Activated CD8-positive, alpha-beta T cell treated with anti-CD3 and anti-CD28 coated beads for 36 hours (primary cell): ENCODE results near the gene SPIB. TPM values are rescaled to one million over a fixed set of nuclear protein-coding genes. Genes with fewer than 3 reads are reported as not detected.

Source experiments
- ATAC-seq: fragments of 200-7000 bp; cut with Tn5 transposase; one replicate; pipeline ENCODE4 v1.10.0; 2021; ENCODE audit warnings: mild to moderate bottlenecking, moderate library complexity
- CTCF ChIA-PET: fragments of 350-600 bp; sonication (Branson Sonifier 250); formaldehyde crosslinking; loops from one replicate; lab custom pipeline; 2021; ENCODE audit warnings: antibody characterized with exemption; lab: Charles Lee
- POLR2A ChIA-PET: fragments of 350-600 bp; sonication (Branson Sonifier 250); formaldehyde crosslinking; loops from one replicate; lab custom pipeline; 2021; ENCODE audit warnings: antibody characterized with exemption; lab: Charles Lee
- DNase-seq: peaks from one replicate; pipeline ENCODE4 v3.0.0-alpha.2; 2020
- H3K27ac Mint-ChIP-seq: one replicate; pipeline ENCODE4 v1.8.0; 2021; ENCODE audit warnings: mild to moderate bottlenecking, mixed read lengths
- H3K27me3 Mint-ChIP-seq: one replicate; pipeline ENCODE4 v1.8.0; 2021; ENCODE audit warnings: mixed read lengths
- H3K36me3 Mint-ChIP-seq: one replicate; pipeline ENCODE4 v1.8.0; 2021; ENCODE audit warnings: low read depth, mixed read lengths
- H3K4me1 Mint-ChIP-seq: one replicate; pipeline ENCODE4 v1.8.0; 2021; ENCODE audit warnings: low read depth, mixed read lengths
- H3K4me3 Mint-ChIP-seq: one replicate; pipeline ENCODE4 v1.8.0; 2021; ENCODE audit warnings: mild to moderate bottlenecking, moderate library complexity, mixed read lengths
- H3K9me3 Mint-ChIP-seq: one replicate; pipeline ENCODE4 v1.8.0; 2021; ENCODE audit warnings: mixed read lengths
- intact Hi-C: fragments of 100-400 bp; cut with micrococcal nuclease; formaldehyde crosslinking; loops from one replicate; pipeline ENCODE4 v1.10.0; 2022
- total RNA-seq, 2 experiments: library from RNA; stranded (reverse); gene quantifications; one replicate each; pipeline ENCODE4 v1.2.3, GENCODE V29; 2021
- TF ChIP-seq, protein P1 (sequence below): fragments of 200-600 bp; IDR thresholded peaks from one replicate; pipeline ENCODE4 v1.8.0; 2022; ENCODE audit warnings: antibody characterized with exemption, mild to moderate bottlenecking

SPIB gene
- total RNA-seq, 2 experiments from 2014 or later, result 0.68 to 1.5 TPM

DNA sequence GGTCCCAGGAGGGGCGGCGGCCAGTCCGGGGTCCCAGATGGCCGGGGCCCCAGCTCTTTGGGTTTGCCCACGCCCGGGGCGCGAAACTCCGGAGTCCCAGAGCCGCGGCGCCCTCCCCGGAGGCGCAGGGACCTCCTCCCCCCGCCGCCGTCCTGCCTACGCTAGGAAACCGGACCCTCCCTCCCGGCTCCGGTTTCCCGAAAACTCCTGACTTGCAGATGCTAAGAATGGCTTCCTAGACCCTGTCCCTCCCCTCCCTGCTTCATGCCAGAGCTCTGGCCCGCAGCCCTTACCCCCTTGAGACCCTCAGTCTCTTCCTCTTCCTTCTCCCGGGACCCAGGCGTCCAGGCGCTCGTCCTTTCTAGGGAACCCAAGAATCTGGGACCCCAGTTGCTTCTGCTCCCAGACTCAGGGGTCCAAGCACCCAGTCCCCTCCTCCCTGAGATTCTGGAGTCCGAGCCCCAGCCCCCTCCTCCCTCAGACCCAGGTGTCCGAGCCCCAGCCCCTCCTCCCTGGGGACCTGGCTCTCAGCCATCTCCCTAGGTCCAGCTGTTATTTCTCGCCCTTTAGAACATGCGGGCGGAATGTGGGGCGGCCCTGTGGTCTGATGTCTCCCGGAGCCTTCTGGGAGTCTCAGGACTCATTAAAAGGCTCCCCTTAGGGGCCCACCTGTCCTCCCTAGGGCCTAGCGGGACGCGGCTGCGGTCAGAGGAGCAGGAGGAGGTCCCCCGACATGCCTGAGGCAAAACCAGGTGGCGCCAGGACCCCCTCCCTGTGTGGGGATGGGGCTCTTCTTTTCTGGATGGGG is 13.7 kb downstream of the SPIB start, which contains the start of gene MYBPC2:
TSS of gene MYBPC2 (plus strand) at position 672 of the 808 bp plus-strand sequence. CDS start at position 734, 62 bp downstream.
- H3K27me3 Mint-ChIP-seq, result peaks cover 19% of the 10 kb centered on the region
- intact Hi-C loops, result no loop called here

DNA sequence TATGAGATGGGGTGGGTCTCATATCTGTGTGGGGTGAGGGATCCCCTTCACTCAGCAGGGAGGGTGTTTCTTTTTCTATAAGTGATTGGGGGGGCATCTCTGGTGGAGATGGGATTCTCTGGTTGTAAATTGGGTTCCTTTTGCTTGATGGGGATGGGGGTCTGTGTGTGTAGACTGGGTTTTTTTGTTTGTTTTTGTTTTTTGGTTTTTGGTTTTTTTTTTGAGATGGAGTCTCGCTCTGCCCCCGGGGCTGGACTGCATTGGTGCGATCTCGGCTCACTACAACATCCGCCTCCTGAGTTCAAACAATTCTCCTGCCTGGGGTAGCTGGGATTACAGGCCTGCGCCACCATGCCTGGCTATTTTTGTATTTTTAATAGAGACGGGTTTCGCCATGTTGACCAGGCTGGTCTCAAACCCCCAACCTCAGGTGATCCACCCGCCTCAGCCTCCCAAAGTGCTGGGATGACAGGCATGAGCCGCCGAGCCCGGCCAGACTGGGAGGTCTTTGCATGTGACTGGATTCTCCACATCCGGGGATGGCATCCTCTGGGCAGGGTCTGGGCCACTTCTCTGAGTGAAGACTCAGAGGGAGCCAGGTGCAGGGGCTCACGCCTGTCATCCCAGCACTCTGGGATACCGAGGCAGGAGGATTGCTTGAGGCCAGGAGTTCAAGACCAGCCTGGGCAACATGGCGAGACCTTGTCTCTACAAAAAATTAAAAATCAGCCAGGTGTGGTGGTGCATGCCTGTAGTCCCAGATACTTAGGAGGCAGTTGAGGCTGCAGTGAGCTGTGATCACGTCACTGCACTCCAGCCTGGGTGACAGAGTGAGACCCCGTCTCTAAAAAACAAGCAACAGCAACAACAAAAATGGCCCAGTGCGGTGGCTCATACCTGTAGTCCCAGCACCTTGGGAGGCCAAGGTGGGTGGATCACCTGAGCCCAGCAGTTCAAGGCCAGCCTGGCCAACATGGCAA is 14.8 kb downstream of the SPIB start:
- Mint-ChIP-seq H3K4me1 (peaks cover 11% of the 10 kb centered on the region), H3K27ac (no peak overlapping the region), H3K9me3 (no peaks in the 10 kb centered on the region), H3K4me3 (peak overlapping the region; percentile 59), H3K36me3 (no peaks in the 10 kb centered on the region), H3K27me3 (peaks cover 17% of the 10 kb centered on the region)
- ChIA-PET CTCF (no interaction called here), POLR2A (no interaction called here)
- ATAC-seq, result no peak
- no peak for DNase-seq
- intact Hi-C loops, result no loop called here
- TF ChIP-seq, protein P1, sequence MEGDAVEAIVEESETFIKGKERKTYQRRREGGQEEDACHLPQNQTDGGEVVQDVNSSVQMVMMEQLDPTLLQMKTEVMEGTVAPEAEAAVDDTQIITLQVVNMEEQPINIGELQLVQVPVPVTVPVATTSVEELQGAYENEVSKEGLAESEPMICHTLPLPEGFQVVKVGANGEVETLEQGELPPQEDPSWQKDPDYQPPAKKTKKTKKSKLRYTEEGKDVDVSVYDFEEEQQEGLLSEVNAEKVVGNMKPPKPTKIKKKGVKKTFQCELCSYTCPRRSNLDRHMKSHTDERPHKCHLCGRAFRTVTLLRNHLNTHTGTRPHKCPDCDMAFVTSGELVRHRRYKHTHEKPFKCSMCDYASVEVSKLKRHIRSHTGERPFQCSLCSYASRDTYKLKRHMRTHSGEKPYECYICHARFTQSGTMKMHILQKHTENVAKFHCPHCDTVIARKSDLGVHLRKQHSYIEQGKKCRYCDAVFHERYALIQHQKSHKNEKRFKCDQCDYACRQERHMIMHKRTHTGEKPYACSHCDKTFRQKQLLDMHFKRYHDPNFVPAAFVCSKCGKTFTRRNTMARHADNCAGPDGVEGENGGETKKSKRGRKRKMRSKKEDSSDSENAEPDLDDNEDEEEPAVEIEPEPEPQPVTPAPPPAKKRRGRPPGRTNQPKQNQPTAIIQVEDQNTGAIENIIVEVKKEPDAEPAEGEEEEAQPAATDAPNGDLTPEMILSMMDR, result no peak

More for the DNA sequence above, 13.7 kb downstream of the SPIB start, which contains the start of gene MYBPC2:
- H3K36me3 Mint-ChIP-seq, result no peaks in the 10 kb centered on the region
- POLR2A ChIA-PET, result interaction anchor here (0.6 to 0.7 kb wide), 2 partner anchors 48 to 75 kb away, joined by 3 read pairs; partner anchors contain the start of gene POLD1
- CTCF ChIA-PET, result no interaction called here
- H3K9me3 Mint-ChIP-seq, result no peaks in the 10 kb centered on the region
- peaks cover 11% of the 10 kb centered on the region for H3K4me1 Mint-ChIP-seq
- DNase-seq, result no peak
- peak within 1 kb of the TSS; percentile 77 for H3K4me3 Mint-ChIP-seq
- TF ChIP-seq, protein P1, result no peak
- peak within 1 kb of the TSS; percentile 85 for H3K27ac Mint-ChIP-seq
- no peak for ATAC-seq

DNA sequence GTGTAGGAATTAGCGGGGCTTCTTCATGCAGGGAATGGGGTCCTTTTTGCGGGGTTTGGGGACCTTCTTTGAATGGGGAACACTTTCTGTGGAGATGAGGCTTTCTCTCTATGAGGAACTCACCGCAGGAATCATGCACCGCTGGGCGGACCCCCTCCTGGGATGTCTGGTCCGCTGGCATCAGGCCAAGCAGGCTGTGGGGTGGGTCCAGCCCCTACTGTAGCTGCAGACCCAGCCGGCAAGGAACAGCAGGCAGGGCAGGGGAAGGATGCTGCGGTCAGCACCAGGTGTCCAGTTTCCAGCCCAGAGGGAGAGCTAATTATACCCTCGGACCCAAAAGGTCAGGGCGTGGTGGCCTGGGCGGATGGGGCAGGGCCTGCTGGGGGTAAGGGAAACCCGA is 15.8 kb downstream of the SPIB start:
- CTCF ChIA-PET, result no interaction called here
- ATAC-seq (no peak), DNase-seq (no peak)
- Mint-ChIP-seq H3K9me3 (no peaks in the 10 kb centered on the region), H3K36me3 (no peaks in the 10 kb centered on the region), H3K4me1 (peaks cover 9% of the 10 kb centered on the region), H3K4me3 (no peak overlapping the region), H3K27me3 (peaks cover 12% of the 10 kb centered on the region), H3K27ac (no peak overlapping the region)
- POLR2A ChIA-PET, result no interaction called here
- intact Hi-C loops, result no loop called here
- TF ChIP-seq, protein P1, result no peak

DNA sequence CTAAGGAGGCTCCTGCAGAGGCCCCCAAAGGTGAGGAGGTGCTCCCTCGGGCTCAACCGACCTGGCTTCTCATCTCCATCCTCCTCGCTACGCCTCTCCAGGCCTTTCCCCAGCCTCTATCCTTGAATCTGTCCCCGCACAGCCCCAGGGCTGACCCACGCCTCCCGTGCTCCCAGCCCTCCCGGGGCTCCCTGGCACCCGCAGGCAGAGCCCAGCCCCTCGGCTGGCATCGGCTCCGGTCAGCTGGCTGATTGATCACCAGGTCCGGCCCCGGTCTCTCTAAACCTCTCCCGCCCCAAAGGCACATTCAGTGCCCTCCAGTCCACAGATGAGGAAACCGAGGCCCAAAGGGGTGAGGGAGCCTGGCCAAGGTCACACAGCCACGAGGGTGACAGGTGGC is 16.5 kb downstream of the SPIB start:
- CTCF ChIA-PET, result no interaction called here
- TF ChIP-seq, protein P1, result no peak
- no peak for ATAC-seq
- peaks cover 9% of the 10 kb centered on the region for H3K4me1 Mint-ChIP-seq
- H3K36me3 Mint-ChIP-seq, result no peaks in the 10 kb centered on the region
- POLR2A ChIA-PET, result no interaction called here
- H3K27ac Mint-ChIP-seq, result no peak overlapping the region
- H3K4me3 Mint-ChIP-seq, result no peak overlapping the region
- no peaks in the 10 kb centered on the region for H3K9me3 Mint-ChIP-seq
- intact Hi-C loops, result no loop called here
- peaks cover 10% of the 10 kb centered on the region for H3K27me3 Mint-ChIP-seq
- DNase-seq, result no peak
